SU-DHL-6 (cell line): ENCODE measurements around the gene PLXNC1.

Experiments
- EZH2phosphoT487 ChIP-seq: fragments of 200-600 bp; sonication (generic), shearing (Covaris generic); conservative IDR thresholded peaks from 2 replicates; pipeline ENCODE4 v1.6.1; 2018; ENCODE audit warnings: mild to moderate bottlenecking, antibody characterized with exemption, low read length, moderate library complexity, mixed read lengths
- TF ChIP-seq, protein P1 (sequence below): fragments of 200-600 bp; sonication (generic); IDR thresholded peaks from one replicate; pipeline ENCODE4 v1.5.1; 2017; ENCODE audit warnings: antibody characterized with exemption, mild to moderate bottlenecking, low read length, moderate library complexity; ENCODE audit not compliant: insufficient read depth, poor library complexity, severe bottlenecking

- TF ChIP-seq, protein P1, sequence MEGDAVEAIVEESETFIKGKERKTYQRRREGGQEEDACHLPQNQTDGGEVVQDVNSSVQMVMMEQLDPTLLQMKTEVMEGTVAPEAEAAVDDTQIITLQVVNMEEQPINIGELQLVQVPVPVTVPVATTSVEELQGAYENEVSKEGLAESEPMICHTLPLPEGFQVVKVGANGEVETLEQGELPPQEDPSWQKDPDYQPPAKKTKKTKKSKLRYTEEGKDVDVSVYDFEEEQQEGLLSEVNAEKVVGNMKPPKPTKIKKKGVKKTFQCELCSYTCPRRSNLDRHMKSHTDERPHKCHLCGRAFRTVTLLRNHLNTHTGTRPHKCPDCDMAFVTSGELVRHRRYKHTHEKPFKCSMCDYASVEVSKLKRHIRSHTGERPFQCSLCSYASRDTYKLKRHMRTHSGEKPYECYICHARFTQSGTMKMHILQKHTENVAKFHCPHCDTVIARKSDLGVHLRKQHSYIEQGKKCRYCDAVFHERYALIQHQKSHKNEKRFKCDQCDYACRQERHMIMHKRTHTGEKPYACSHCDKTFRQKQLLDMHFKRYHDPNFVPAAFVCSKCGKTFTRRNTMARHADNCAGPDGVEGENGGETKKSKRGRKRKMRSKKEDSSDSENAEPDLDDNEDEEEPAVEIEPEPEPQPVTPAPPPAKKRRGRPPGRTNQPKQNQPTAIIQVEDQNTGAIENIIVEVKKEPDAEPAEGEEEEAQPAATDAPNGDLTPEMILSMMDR = no peak
- no peak for TF ChIP-seq EZH2phosphoT487
Measured at GRCh38 chr12:94218233-94218632, 69.9 kb downstream of the PLXNC1 start.
